HG03442 (cell line): ENCODE data around the gene RIMBP2.

Source experiments
- ATAC-seq: cut with Tn5 transposase; IDR thresholded peaks from one replicate; pipeline ENCODE4 v1.9.1; 2021; ENCODE audit warnings: mild to moderate bottlenecking, moderate library complexity; ENCODE audit not compliant: unreplicated experiment

The RIMBP2 gene

GRCh38 chr12:130436741-130437501 is 279.2 kb downstream of the RIMBP2 start:
- no peak for ATAC-seq

- no peak for ATAC-seq
Measured at GRCh38 chr12:130435826-130436225, 280.3 kb downstream of the RIMBP2 start.

- no peak for ATAC-seq
Measured at GRCh38 chr12:130435331-130435730, 280.8 kb downstream of the RIMBP2 start.

GRCh38 chr12:130434560-130434959 is 281.5 kb downstream of the RIMBP2 start:
- ATAC-seq: no peak

GRCh38 chr12:130433834-130434233 is 282.3 kb downstream of the RIMBP2 start:
- ATAC-seq: no peak

GRCh38 chr12:130433411-130433810 is 282.7 kb downstream of the RIMBP2 start:
- ATAC-seq: no peak

- no peak for ATAC-seq
Measured at GRCh38 chr12:130431176-130431575, 284.9 kb downstream of the RIMBP2 start.

- no peak for ATAC-seq
Measured at GRCh38 chr12:130429656-130430505, 286.2 kb downstream of the RIMBP2 start.

GRCh38 chr12:130428116-130428515 is 288.0 kb downstream of the RIMBP2 start:
- no peak for ATAC-seq

GRCh38 chr12:130427381-130427887 is 288.7 kb downstream of the RIMBP2 start:
- no peak for ATAC-seq

GRCh38 chr12:130425698-130426245 is 290.3 kb downstream of the RIMBP2 start:
- ATAC-seq: no peak

GRCh38 chr12:130424858-130425697 is 291.0 kb downstream of the RIMBP2 start:
- no peak for ATAC-seq

- no peak for ATAC-seq
Measured at GRCh38 chr12:130423991-130424857, 291.9 kb downstream of the RIMBP2 start.

- ATAC-seq: no peak
Measured at GRCh38 chr12:130423136-130423535, 293.0 kb downstream of the RIMBP2 start.

- no peak for ATAC-seq
Measured at GRCh38 chr12:130422676-130423075, 293.4 kb downstream of the RIMBP2 start.

- no peak for ATAC-seq
Measured at GRCh38 chr12:130421896-130422295, 294.2 kb downstream of the RIMBP2 start.

- no peak for ATAC-seq
Measured at GRCh38 chr12:130420071-130420470, 296.0 kb downstream of the RIMBP2 start.

GRCh38 chr12:130419116-130419515 is 297.0 kb downstream of the RIMBP2 start:
- no peak for ATAC-seq

GRCh38 chr12:130418251-130418650 is 297.8 kb downstream of the RIMBP2 start:
- ATAC-seq: no peak

- ATAC-seq: no peak
Measured at GRCh38 chr12:130414381-130414780, 301.7 kb downstream of the RIMBP2 start.
